Sigmoid colon (tissue), 7 donors: Measurements from ENCODE around the gene STRA8. TPM values are rescaled to one million over a fixed set of nuclear protein-coding genes. Genes with fewer than 3 reads are reported as not detected.

Source experiments
- DNase-seq: peaks from one replicate; pipeline ENCODE4 v3.0.0-alpha.2; 2019
- H3K27ac ChIP-seq, 4 donors: fragments of 200-600 bp; sonication (generic); one replicate each; pipeline ENCODE4 v1.5.1; 2016 to 2019; ENCODE audit warnings: mild to moderate bottlenecking in 1 of 4
- H3K27me3 ChIP-seq, 3 donors: fragments of 200-600 bp; sonication (generic); one replicate each; pipeline ENCODE4 v1.5.1; 2019; ENCODE audit warnings: mild to moderate bottlenecking in 1 of 3
- H3K36me3 ChIP-seq, 4 donors: fragments of 200-600 bp; sonication (generic); one replicate each; pipeline ENCODE4 v1.5.1; 2016 to 2019
- H3K4me1 ChIP-seq, 4 donors: fragments of 200-600 bp; sonication (generic); one replicate each; pipeline ENCODE4 v1.5.1; 2017 to 2019
- H3K4me3 ChIP-seq, 4 donors: fragments of 200-600 bp; sonication (generic); one replicate each; pipeline ENCODE4 v1.5.1; 2017 to 2019; ENCODE audit warnings: mild to moderate bottlenecking in 2 of 4, moderate library complexity in 1 of 4
- H3K9me3 ChIP-seq, 4 donors: fragments of 200-600 bp in 3 of 4; sonication (generic) in 3 of 4; one replicate each; pipeline versions ENCODE4 v1.5.1 to v1.6.1; 2013 to 2019
- EP300 ChIP-seq, 4 donors: sonication (generic); formaldehyde crosslinking; IDR thresholded peaks; one replicate each; pipeline ENCODE4 v1.6.1; 2017; ENCODE audit warnings: antibody characterized with exemption in 4 of 4
- POLR2A ChIP-seq, 2 donors: fragments of 450-650 bp; IDR thresholded peaks; one replicate each; pipeline ENCODE4 v1.6.1; 2016; ENCODE audit warnings: antibody characterized with exemption in 2 of 2, mild to moderate bottlenecking in 2 of 2, moderate library complexity in 2 of 2
- POLR2AphosphoS5 ChIP-seq, 4 donors: sonication (generic); formaldehyde crosslinking; IDR thresholded peaks; one replicate each; pipeline ENCODE4 v1.6.1; 2017; ENCODE audit warnings: antibody characterized with exemption in 4 of 4
- WGBS, 2 donors: extraction: QIAGEN DNeasy Blood & Tissue Kit; methylation state at CpG; one replicate each; pipeline ENCODE4 v1.1.7; 2013; 5-methylcytosine and 5-hydroxymethylcytosine counted together
- intact Hi-C: fragments of 100-400 bp; cut with DNase I; formaldehyde crosslinking; loops from one replicate; pipeline ENCODE4 v1.15.1; 2023
- polyA plus RNA-seq, 3 donors: library from polyadenylated mRNA; stranded (reverse); fragments of 200-250 nt; gene quantifications; one replicate each; pipeline ENCODE4 v1.2.3, GENCODE V29; 2013
- total RNA-seq, 4 donors: library from RNA; depleted of rRNA; stranded (reverse); fragments of >200 nt; gene quantifications; one replicate each; pipeline ENCODE4 v1.1.0, GENCODE V29; 2016
- TF ChIP-seq, protein P1 (sequence below), 4 experiments: fragments of 450-650 bp in 3 of 4; fragments of 200-600 bp in 1 of 4; IDR thresholded peaks; one replicate each; pipeline ENCODE4 v1.5.1; 2016 to 2019; ENCODE audit warnings: antibody characterized with exemption in 4 of 4, mild to moderate bottlenecking in 3 of 4, moderate library complexity in 2 of 4
- donor health status: healthy with polysubstance abuse.
- donor health status: Bipolar disorder and iron deficiency.
- donor health status: healthy.

The STRA8 gene
- total and polyA plus RNA-seq, 7 donors: not detected

DNA sequence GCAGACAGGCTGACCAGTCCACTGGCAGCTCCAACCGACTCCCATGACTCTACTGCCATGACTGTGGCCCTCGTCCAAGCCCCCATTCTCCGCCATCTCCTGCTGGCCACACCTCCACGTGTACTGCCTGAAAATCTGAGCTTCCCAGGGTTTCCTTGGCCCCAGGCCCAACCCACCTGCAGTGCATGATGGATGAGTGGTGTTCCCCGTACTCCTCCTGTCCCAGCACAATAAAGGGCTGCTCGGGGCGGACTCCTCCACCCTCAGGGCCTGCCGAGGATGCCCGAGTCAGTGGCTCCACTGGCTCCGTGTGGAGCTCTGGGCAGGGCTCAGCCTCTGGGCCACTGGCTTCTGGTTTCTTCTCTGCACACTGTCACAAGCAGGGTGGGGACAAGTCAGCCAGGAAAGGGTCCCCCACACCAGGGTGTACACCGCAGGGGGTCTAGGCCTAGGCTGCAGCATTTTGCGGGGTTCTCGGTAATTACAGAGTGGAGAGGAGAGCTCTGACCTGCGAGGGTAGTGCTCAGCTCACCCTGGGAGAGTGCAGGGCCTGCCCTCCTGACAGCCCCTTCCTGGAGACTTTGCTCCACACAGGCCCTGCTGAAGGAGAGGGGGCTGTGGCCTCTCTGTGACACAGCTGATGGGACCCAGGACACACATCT lies 37.5 kb upstream of the STRA8 start:
- no peak for DNase-seq
- TF ChIP-seq POLR2AphosphoS5 (IDR thresholded peaks at IDR 0.05): no peak
- TF ChIP-seq POLR2A (IDR thresholded peaks at IDR 0.05): no peak
- TF ChIP-seq, protein P1, sequence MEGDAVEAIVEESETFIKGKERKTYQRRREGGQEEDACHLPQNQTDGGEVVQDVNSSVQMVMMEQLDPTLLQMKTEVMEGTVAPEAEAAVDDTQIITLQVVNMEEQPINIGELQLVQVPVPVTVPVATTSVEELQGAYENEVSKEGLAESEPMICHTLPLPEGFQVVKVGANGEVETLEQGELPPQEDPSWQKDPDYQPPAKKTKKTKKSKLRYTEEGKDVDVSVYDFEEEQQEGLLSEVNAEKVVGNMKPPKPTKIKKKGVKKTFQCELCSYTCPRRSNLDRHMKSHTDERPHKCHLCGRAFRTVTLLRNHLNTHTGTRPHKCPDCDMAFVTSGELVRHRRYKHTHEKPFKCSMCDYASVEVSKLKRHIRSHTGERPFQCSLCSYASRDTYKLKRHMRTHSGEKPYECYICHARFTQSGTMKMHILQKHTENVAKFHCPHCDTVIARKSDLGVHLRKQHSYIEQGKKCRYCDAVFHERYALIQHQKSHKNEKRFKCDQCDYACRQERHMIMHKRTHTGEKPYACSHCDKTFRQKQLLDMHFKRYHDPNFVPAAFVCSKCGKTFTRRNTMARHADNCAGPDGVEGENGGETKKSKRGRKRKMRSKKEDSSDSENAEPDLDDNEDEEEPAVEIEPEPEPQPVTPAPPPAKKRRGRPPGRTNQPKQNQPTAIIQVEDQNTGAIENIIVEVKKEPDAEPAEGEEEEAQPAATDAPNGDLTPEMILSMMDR (IDR thresholded peaks at IDR 0.05): no peak
- no peak for TF ChIP-seq EP300 (IDR thresholded peaks at IDR 0.05)
- intact Hi-C loops: no loop called here
- 95 to 96% methylated on average over 14 of the region's 14 CpGs for WGBS, 2 donors
- Histone ChIP-seq H3K4me3 (no peak overlapping the region), H3K9me3 (no peaks in the 10 kb centered on the region), H3K36me3 (peaks cover 15 to 91% (median 42%) of the 10 kb centered on the region in 4 donors), H3K27me3 (no peaks in the 10 kb centered on the region), H3K4me1 (no peaks in the 10 kb centered on the region), H3K27ac (no peak overlapping the region)

DNA sequence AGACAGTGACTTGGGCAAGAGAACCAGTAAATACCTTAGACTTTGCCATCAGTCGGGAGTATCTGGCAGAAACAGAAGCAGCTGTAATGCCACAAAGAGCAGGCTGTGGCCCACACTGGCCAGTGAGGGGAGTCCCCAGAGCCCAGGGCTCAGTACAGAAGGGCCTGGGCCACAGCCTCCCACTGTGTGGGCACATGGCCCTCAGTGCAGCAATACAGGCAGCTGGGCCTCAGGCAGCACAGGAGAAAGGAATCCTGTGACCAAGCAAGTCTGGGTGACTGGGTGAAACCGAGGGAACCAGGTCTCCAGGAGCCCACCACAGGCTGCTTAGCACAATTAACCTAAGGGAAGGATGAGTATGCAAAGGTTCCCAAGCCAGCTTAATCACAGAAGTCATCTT lies 36.3 kb upstream of the STRA8 start:
- Histone ChIP-seq H3K4me1 (no peaks in the 10 kb centered on the region), H3K9me3 (no peaks in the 10 kb centered on the region), H3K4me3 (no peak overlapping the region), H3K27ac (no peak overlapping the region), H3K36me3 (peaks cover 13 to 99% (median 41%) of the 10 kb centered on the region in 4 donors), H3K27me3 (no peaks in the 10 kb centered on the region)
- DNase-seq: no peak
- intact Hi-C loops: no loop called here
- no peak for TF ChIP-seq EP300 (IDR thresholded peaks at IDR 0.05)
- TF ChIP-seq POLR2AphosphoS5 (IDR thresholded peaks at IDR 0.05): no peak
- no peak for TF ChIP-seq POLR2A (IDR thresholded peaks at IDR 0.05)
- TF ChIP-seq, protein P1 (IDR thresholded peaks at IDR 0.05): no peak
- 89 to 97% methylated on average over 2 of the region's 2 CpGs for WGBS, 2 donors

DNA sequence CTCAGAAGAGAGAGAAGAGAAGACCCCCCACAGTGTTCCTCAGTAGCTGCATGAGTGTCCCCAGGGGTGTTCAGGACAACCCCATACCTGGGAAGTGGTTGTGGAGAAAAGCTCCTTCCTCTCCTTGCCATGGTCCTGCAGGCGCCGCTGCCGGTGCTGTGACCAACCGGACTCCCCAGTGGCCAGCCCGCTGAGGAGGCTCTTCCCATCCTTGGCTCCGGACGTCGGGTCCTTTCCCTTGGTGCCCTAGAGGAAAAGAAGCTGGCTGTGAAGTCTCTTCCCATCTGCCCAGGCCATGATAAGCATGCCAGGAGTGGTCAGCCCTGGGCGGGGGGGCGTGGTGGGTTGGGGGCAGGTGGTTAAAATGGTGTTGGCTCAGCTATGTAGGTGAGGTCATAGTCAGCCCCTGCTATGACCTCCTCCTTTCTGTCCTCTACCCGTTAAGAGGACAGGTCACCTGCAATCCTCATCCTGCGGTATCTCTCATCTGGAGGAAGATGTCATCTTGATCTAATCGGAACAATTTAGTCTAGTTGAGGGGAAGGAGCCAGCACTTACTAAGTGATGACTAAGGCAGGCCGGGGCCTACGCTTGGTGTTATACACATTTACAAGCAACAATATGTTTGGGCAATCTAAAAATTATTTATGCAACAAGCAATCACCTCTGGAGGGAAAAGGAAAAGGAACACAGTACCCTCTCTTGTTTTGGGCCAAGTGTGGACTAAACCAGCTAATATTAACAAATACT lies 35.6 kb upstream of the STRA8 start:
- WGBS, 2 donors: 96% methylated on average over 15 of the region's 15 CpGs
- DNase-seq: no peak
- Histone ChIP-seq H3K36me3 (peaks cover 8 to 99% (median 37%) of the 10 kb centered on the region in 4 donors), H3K27me3 (no peaks in the 10 kb centered on the region), H3K4me1 (no peaks in the 10 kb centered on the region), H3K9me3 (no peaks in the 10 kb centered on the region), H3K4me3 (no peak overlapping the region), H3K27ac (no peak overlapping the region)
- intact Hi-C loops: no loop called here
- TF ChIP-seq, protein P1 (IDR thresholded peaks at IDR 0.05): no peak
- TF ChIP-seq POLR2A (IDR thresholded peaks at IDR 0.05) (no peak), EP300 (IDR thresholded peaks at IDR 0.05) (no peak), POLR2AphosphoS5 (IDR thresholded peaks at IDR 0.05) (no peak)

DNA sequence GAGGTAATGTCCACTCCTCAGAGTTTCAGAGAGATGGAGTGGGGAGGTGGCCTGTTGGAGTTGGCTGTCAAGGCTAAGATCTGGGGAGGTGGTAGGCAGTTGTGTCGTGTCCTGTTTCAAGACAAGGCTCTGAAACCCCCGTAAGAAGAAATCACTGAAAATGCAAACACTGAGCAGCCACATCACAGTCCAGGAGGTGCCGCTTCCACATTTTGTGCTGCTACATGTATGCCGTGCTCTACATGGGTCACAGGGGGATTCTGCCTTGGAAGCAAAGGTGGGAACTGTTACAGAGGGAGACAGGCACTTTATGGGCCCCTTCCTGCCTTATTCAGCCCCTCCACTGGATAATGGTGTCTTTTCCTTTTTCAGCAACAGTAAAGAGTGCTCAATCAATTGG lies 34.2 kb upstream of the STRA8 start:
- no peaks in the 10 kb centered on the region for H3K4me1 ChIP-seq
- WGBS, 2 donors: 90 to 95% methylated on average over 4 of the region's 4 CpGs
- intact Hi-C loops: no loop called here
- H3K27ac ChIP-seq: no peak overlapping the region
- H3K27me3 ChIP-seq: no peaks in the 10 kb centered on the region
- H3K9me3 ChIP-seq: no peaks in the 10 kb centered on the region
- H3K36me3 ChIP-seq: peaks cover 13 to 99% (median 36%) of the 10 kb centered on the region in 4 donors
- no peak overlapping the region for H3K4me3 ChIP-seq
- no peak for TF ChIP-seq EP300 (IDR thresholded peaks at IDR 0.05)
- TF ChIP-seq, protein P1 (IDR thresholded peaks at IDR 0.05): no peak
- DNase-seq: no peak
